Keratinocyte (primary cell): Measurements from ENCODE around the gene SERPINA4. TPM values are rescaled to one million over a fixed set of nuclear protein-coding genes. Genes with fewer than 3 reads are reported as not detected.

ENCODE experiments used
- DNase-seq: peaks from one replicate; pipeline ENCODE4 v3.0.0-alpha.2; 2011; ENCODE audit warnings: low read depth, missing footprints, low spot score
- FAIRE-seq: peaks from 2 replicates; lab custom pipeline; 2011; peaks lifted over from hg19 to GRCh38; lab: Jason Lieb, UNC
- H2AFZ ChIP-seq: 2 replicates; pipeline ENCODE4 v1.6.0; 2012; ENCODE audit warnings: low read length, control low read depth, inconsistent platforms; ENCODE audit not compliant: control insufficient read depth
- H3K27ac ChIP-seq: 2 replicates; pipeline ENCODE4 v1.5.1; 2011; ENCODE audit warnings: low read length; ENCODE audit not compliant: control insufficient read depth, insufficient read depth
- H3K27me3 ChIP-seq: 3 replicates; pipeline ENCODE4 v1.6.0; 2011; ENCODE audit warnings: low read length; ENCODE audit not compliant: control insufficient read depth, insufficient read depth; ENCODE audit errors: extremely low read depth
- H3K36me3 ChIP-seq, 2 experiments: 2 replicates in 1 of 2; 3 replicates in 1 of 2; pipeline ENCODE4 v1.5.1; 2011; ENCODE audit warnings: low read length in 2 of 2, mild to moderate bottlenecking in 1 of 2; ENCODE audit not compliant: control insufficient read depth in 2 of 2, insufficient read depth in 2 of 2; ENCODE audit errors: extremely low read depth in 1 of 2
- H3K4me1 ChIP-seq: 3 replicates; pipeline ENCODE4 v1.5.1; 2011; ENCODE audit warnings: low read length; ENCODE audit not compliant: control insufficient read depth, insufficient read depth; ENCODE audit errors: extremely low read depth
- H3K4me2 ChIP-seq: 3 replicates; pipeline ENCODE4 v1.6.0; 2011; ENCODE audit warnings: low read depth, low read length; ENCODE audit not compliant: control insufficient read depth, insufficient read depth; ENCODE audit errors: extremely low read depth
- H3K4me3 ChIP-seq, 3 experiments: fragments of 200-600 bp in 1 of 3; sonication (generic) in 1 of 3; 2 replicates in 2 of 3; 3 replicates in 1 of 3; pipeline ENCODE4 v1.5.1; 2011 to 2016; ENCODE audit warnings: low read length in 3 of 3, mild to moderate bottlenecking in 3 of 3, control low read depth in 2 of 3, inconsistent platforms in 1 of 3, low read depth in 1 of 3, mixed read lengths in 1 of 3, mixed run types in 1 of 3, moderate library complexity in 1 of 3; ENCODE audit not compliant: control insufficient read depth in 2 of 3, insufficient read depth in 2 of 3; ENCODE audit errors: extremely low read depth in 1 of 3
- H3K79me2 ChIP-seq: 2 replicates; pipeline ENCODE4 v1.6.0; 2012; ENCODE audit warnings: low read length; ENCODE audit not compliant: control insufficient read depth, insufficient read depth
- H3K9ac ChIP-seq: 3 replicates; pipeline ENCODE4 v1.6.0; 2011; ENCODE audit warnings: low read length; ENCODE audit not compliant: control insufficient read depth, insufficient read depth; ENCODE audit errors: extremely low read depth
- H3K9me1 ChIP-seq: 3 replicates; pipeline ENCODE4 v1.6.0; 2011; ENCODE audit warnings: low read length; ENCODE audit not compliant: control insufficient read depth, insufficient read depth; ENCODE audit errors: extremely low read depth
- H3K9me3 ChIP-seq: 2 replicates; pipeline ENCODE4 v1.5.1; 2012; ENCODE audit warnings: low read depth, low read length; ENCODE audit not compliant: control insufficient read depth
- H4K20me1 ChIP-seq: 3 replicates; pipeline ENCODE4 v1.6.0; 2011; ENCODE audit warnings: low read length; ENCODE audit not compliant: control insufficient read depth, insufficient read depth; ENCODE audit errors: extremely low read depth
- CTCF ChIP-seq, 3 experiments: IDR thresholded peaks in 1 of 3; conservative IDR thresholded peaks in 1 of 3; optimal IDR thresholded peaks in 1 of 3; 2 replicates in 2 of 3; 3 replicates in 1 of 3; pipeline versions ENCODE3 to v1.5.1; 2011; ENCODE audit warnings: low read length in 3 of 3, mild to moderate bottlenecking in 3 of 3, moderate library complexity in 2 of 3, control low read depth in 1 of 3, inconsistent platforms in 1 of 3; ENCODE audit not compliant: insufficient read depth in 2 of 3; ENCODE audit errors: extremely low read depth in 1 of 3
- EZH2 ChIP-seq: IDR thresholded peaks from one replicate; pipeline ENCODE4 v1.6.1; 2012; ENCODE audit warnings: inconsistent platforms, mild to moderate bottlenecking, low read length, moderate library complexity
- dilution Hi-C: fragments of 300-500 bp; cut with MboI; formaldehyde crosslinking; loops from one replicate; pipeline ENCODE4 v1.7.0; 2020; ENCODE audit warnings: low sequenced_read_pairs; ENCODE audit not compliant: extremely low pct_ligation_motif_present
- polyA plus RNA-seq, 5 experiments: library from polyadenylated mRNA; depleted of rRNA in 3 of 5; stranded (reverse) in 3 of 5; stranded (forward) in 1 of 5; unstranded in 1 of 5; fragments of >200 nt; gene quantifications; 1 replicate in 1 of 5; 2 replicates in 3 of 5; 3 replicates in 1 of 5; pipeline versions ENCODE4 v1.2.1 to v1.2.3, GENCODE V29; 2011 to 2012; ENCODE audit warnings: missing spikeins in 2 of 5, low read depth in 1 of 5, low replicate concordance in 1 of 5

Gene SERPINA4
- polyA plus RNA-seq, 1 donor (not counting 4 experiments of a cell fraction or from before 2014, with no cell fraction given) = not detected

- dilution Hi-C loops = no loop called here
- H3K4me2 ChIP-seq = no peak overlapping the region
- FAIRE-seq = no peak
These were observed 9.2 kb downstream of the SERPINA4 start for GRCh38 chr14:94570440-94570839.

GRCh38 chr14:94571395-94571794 is 10.2 kb downstream of the SERPINA4 start:
- Histone ChIP-seq H3K4me1 (no peaks in the 10 kb centered on the region), H4K20me1 (no peaks in the 10 kb centered on the region), H3K9me1 (no peaks in the 10 kb centered on the region), H3K4me2 (no peak overlapping the region), H3K27ac (no peak overlapping the region), H3K36me3 (no peaks in the 10 kb centered on the region), H2AFZ (no peak overlapping the region), H3K79me2 (no peaks in the 10 kb centered on the region), H3K9ac (no peak overlapping the region), H3K4me3 (no peak overlapping the region), H3K9me3 (no peaks in the 10 kb centered on the region), H3K27me3 (no peaks in the 10 kb centered on the region)
- FAIRE-seq = no peak
- DNase-seq = no peak
- no peak for TF ChIP-seq CTCF (optimal IDR thresholded peaks at IDR 0.05 in 1 of 3, IDR thresholded peaks at IDR 0.05 in 1 of 3, conservative IDR thresholded peaks at IDR 0.05 in 1 of 3; ENCODE audit: extremely low read depth in 1 of 3, insufficient read depth in 2 of 3, low read length in 3 of 3)
- no peak for TF ChIP-seq EZH2
- dilution Hi-C loops = no loop called here

More at GRCh38 chr14:94570440-94570839, 9.2 kb downstream of the SERPINA4 start:
- TF ChIP-seq CTCF (optimal IDR thresholded peaks at IDR 0.05 in 1 of 3, IDR thresholded peaks at IDR 0.05 in 1 of 3, conservative IDR thresholded peaks at IDR 0.05 in 1 of 3; ENCODE audit: extremely low read depth in 1 of 3, insufficient read depth in 2 of 3, low read length in 3 of 3) = no peak
- no peak for TF ChIP-seq EZH2
- Histone ChIP-seq H3K36me3 (no peaks in the 10 kb centered on the region), H3K9me1 (no peaks in the 10 kb centered on the region), H3K9me3 (no peaks in the 10 kb centered on the region), H3K79me2 (no peaks in the 10 kb centered on the region), H4K20me1 (no peaks in the 10 kb centered on the region), H2AFZ (no peak overlapping the region), H3K27me3 (no peaks in the 10 kb centered on the region), H3K9ac (no peak overlapping the region), H3K4me3 (no peak overlapping the region), H3K4me1 (no peaks in the 10 kb centered on the region), H3K27ac (no peak overlapping the region)
- no peak for DNase-seq
